PC-3 (cell line): ENCODE results near the gene RNF225.

ENCODE experiments used
- EZH2 ChIP-seq: fragments of 300-600 bp; sonication (generic); IDR thresholded peaks from one replicate; pipeline ENCODE4 v1.6.1; 2017; ENCODE audit warnings: antibody characterized with exemption, mild to moderate bottlenecking, low read length; ENCODE audit not compliant: unreplicated experiment
- EZH2phosphoT487 ChIP-seq: fragments of 300-600 bp; sonication (generic); IDR thresholded peaks from 2 replicates; pipeline ENCODE4 v1.6.1; 2018; ENCODE audit warnings: mild to moderate bottlenecking, antibody characterized with exemption, low read length, borderline replicate concordance
- TF ChIP-seq, protein P1 (sequence below): fragments of 300-600 bp; sonication (generic); conservative IDR thresholded peaks from 2 replicates; pipeline ENCODE4 v1.5.1; 2017; ENCODE audit warnings: antibody characterized with exemption, low read depth, mild to moderate bottlenecking, low read length

DNA sequence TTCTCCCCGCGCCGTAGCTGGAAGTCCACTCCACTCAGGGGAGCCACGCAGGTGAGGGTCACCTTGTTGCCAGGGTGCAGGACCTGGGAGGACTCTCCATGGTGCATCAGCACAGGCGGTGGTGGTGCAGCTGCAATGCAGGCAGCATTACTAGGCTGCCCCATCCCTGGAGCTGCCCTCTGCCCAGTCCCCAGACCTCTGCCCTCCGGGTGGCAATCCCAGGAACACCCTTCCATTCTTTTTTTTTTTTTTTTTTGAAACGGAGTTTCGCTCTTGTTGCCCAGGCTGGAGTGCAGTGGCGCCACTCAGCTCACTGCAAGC lies 43.9 kb upstream of the RNF225 start:
- TF ChIP-seq, protein P1, sequence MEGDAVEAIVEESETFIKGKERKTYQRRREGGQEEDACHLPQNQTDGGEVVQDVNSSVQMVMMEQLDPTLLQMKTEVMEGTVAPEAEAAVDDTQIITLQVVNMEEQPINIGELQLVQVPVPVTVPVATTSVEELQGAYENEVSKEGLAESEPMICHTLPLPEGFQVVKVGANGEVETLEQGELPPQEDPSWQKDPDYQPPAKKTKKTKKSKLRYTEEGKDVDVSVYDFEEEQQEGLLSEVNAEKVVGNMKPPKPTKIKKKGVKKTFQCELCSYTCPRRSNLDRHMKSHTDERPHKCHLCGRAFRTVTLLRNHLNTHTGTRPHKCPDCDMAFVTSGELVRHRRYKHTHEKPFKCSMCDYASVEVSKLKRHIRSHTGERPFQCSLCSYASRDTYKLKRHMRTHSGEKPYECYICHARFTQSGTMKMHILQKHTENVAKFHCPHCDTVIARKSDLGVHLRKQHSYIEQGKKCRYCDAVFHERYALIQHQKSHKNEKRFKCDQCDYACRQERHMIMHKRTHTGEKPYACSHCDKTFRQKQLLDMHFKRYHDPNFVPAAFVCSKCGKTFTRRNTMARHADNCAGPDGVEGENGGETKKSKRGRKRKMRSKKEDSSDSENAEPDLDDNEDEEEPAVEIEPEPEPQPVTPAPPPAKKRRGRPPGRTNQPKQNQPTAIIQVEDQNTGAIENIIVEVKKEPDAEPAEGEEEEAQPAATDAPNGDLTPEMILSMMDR: no peak
- no peak for TF ChIP-seq EZH2phosphoT487
- no peak for TF ChIP-seq EZH2
